SU-DHL-6 (cell line): Measurements from ENCODE around the gene RPL23.

Experiments
- H2AFZ ChIP-seq: fragments of 200-600 bp; sonication (generic); 2 replicates; pipeline ENCODE4 v1.6.1; 2014; ENCODE audit warnings: low read depth, mild to moderate bottlenecking, moderate library complexity, mixed read lengths, antibody characterized with exemption, low read length; ENCODE audit not compliant: severe bottlenecking
- H3F3A ChIP-seq: fragments of 200-600 bp; shearing (Covaris generic); 2 replicates; pipeline ENCODE4 v1.6.0; 2016; ENCODE audit warnings: antibody characterized with exemption, mild to moderate bottlenecking; ENCODE audit not compliant: insufficient read depth
- H3K27ac ChIP-seq: fragments of 200-600 bp; sonication (generic); 2 replicates; pipeline ENCODE4 v1.5.1; 2016; ENCODE audit warnings: low read depth, mild to moderate bottlenecking, low read length, moderate library complexity, mixed read lengths
- H3K27me3 ChIP-seq: fragments of 200-600 bp; sonication (generic), shearing (Covaris generic); 2 replicates; pipeline ENCODE4 v1.6.0; 2014; ENCODE audit warnings: mild to moderate bottlenecking, low read length
- H3K36me3 ChIP-seq: fragments of 200-600 bp; sonication (generic); 2 replicates; pipeline ENCODE4 v1.6.1; 2014; ENCODE audit warnings: mild to moderate bottlenecking, low read length, mixed read lengths
- H3K4me2 ChIP-seq: fragments of 300-600, 200-600 bp; shearing (Covaris generic), sonication (generic); 2 replicates; pipeline ENCODE4 v1.6.0; 2014; ENCODE audit warnings: low read length, low read depth, mild to moderate bottlenecking; ENCODE audit not compliant: poor library complexity, severe bottlenecking
- H3K4me3 ChIP-seq: fragments of 200-600 bp; sonication (generic); 2 replicates; pipeline ENCODE4 v1.5.1; 2014; ENCODE audit warnings: antibody characterized with exemption, low read length, mild to moderate bottlenecking, mixed read lengths; ENCODE audit not compliant: insufficient read depth, poor library complexity, severe bottlenecking
- H3K79me2 ChIP-seq: fragments of 200-600 bp; sonication (generic); 2 replicates; pipeline ENCODE4 v1.6.1; 2014; ENCODE audit warnings: mild to moderate bottlenecking, low read length, moderate library complexity; ENCODE audit not compliant: insufficient read depth
- H3K9ac ChIP-seq: fragments of 200-600 bp; sonication (generic); 2 replicates; pipeline ENCODE4 v1.7.0; 2014; ENCODE audit warnings: mild to moderate bottlenecking, low read length
- H3K9me2 ChIP-seq: fragments of 200-600 bp; sonication (generic); replicated peaks from 2 replicates; pipeline ENCODE4 v1.6.1; 2014; ENCODE audit warnings: low read length; ENCODE audit not compliant: insufficient read depth
- H3K9me3 ChIP-seq: fragments of 200-600 bp; sonication (generic); 2 replicates; pipeline ENCODE4 v1.6.1; 2014; ENCODE audit warnings: low read length, mixed read lengths; ENCODE audit not compliant: insufficient read depth
- H4K20me1 ChIP-seq: fragments of 200-600 bp; sonication (generic); 2 replicates; pipeline ENCODE4 v1.6.1; 2014; ENCODE audit warnings: low read depth, mild to moderate bottlenecking, antibody characterized with exemption, low read length, moderate library complexity, mixed read lengths
- CTCF ChIP-seq: fragments of 200-600 bp; sonication (generic); IDR thresholded peaks from one replicate; pipeline ENCODE4 v1.5.1; 2017; ENCODE audit warnings: antibody characterized with exemption, mild to moderate bottlenecking, low read length, moderate library complexity; ENCODE audit not compliant: insufficient read depth, poor library complexity, severe bottlenecking
- EZH2phosphoT487 ChIP-seq: fragments of 200-600 bp; sonication (generic), shearing (Covaris generic); conservative IDR thresholded peaks from 2 replicates; pipeline ENCODE4 v1.6.1; 2018; ENCODE audit warnings: mild to moderate bottlenecking, antibody characterized with exemption, low read length, moderate library complexity, mixed read lengths

The RPL23 gene

GRCh38 chr17:38809828-38810227, 43.7 kb downstream of the RPL23 start:
- Histone ChIP-seq H3K4me2 (no peak overlapping the region), H3K79me2 (no peaks in the 10 kb centered on the region), H4K20me1 (no peaks in the 10 kb centered on the region), H3K36me3 (peaks cover 12% of the 10 kb centered on the region), H3K9me3 (no peaks in the 10 kb centered on the region), H3K9ac (no peak overlapping the region), H3K4me3 (no peak overlapping the region), H3K27ac (no peak overlapping the region), H3K27me3 (no peaks in the 10 kb centered on the region), H2AFZ (no peak overlapping the region), H3K9me2 (no peaks in the 10 kb centered on the region), H3F3A (no peaks in the 10 kb centered on the region)
- TF ChIP-seq EZH2phosphoT487, result no peak
- TF ChIP-seq CTCF, result no peak

GRCh38 chr17:38800237-38800760, 53.2 kb downstream of the RPL23 start:
- H3F3A ChIP-seq, result peaks cover 21% of the 10 kb centered on the region
- peak overlapping the region; percentile 63 for H3K4me3 ChIP-seq

GRCh38 chr17:38799501-38800236, 53.9 kb downstream of the RPL23 start, which contains the start of gene PIP4K2B:
Gene PIP4K2B (minus strand): TSS chr17:38799556. CDS start chr17:38799424, 132 bp downstream.
- H3K9me3 ChIP-seq, result no peaks in the 10 kb centered on the region
- H3K36me3 ChIP-seq, result peaks cover 8% of the 10 kb centered on the region; the same call in 1 of the 2 replicates
- H3K27me3 ChIP-seq, result no peaks in the 10 kb centered on the region
- no peaks in the 10 kb centered on the region for H4K20me1 ChIP-seq
- H3K27ac ChIP-seq, result peak within 1 kb of the TSS; percentile 85
- H3F3A ChIP-seq, result peaks cover 21% of the 10 kb centered on the region
- H3K9ac ChIP-seq, result peak within 1 kb of the TSS; percentile 84
- peak within 1 kb of the TSS; percentile 79 for H2AFZ ChIP-seq
- peaks cover 38% of the 10 kb centered on the region for H3K79me2 ChIP-seq
- no peaks in the 10 kb centered on the region for H3K9me2 ChIP-seq
- H3K4me2 ChIP-seq, result peak within 1 kb of the TSS; percentile 90
- H3K4me3 ChIP-seq, result peak within 1 kb of the TSS; percentile 84
- TF ChIP-seq EZH2phosphoT487 (no peak), CTCF (no peak)

More at GRCh38 chr17:38800237-38800760, 53.2 kb downstream of the RPL23 start:
- Histone ChIP-seq H3K27ac (peak overlapping the region; percentile 85), H2AFZ (peak overlapping the region; percentile 50), H4K20me1 (no peaks in the 10 kb centered on the region), H3K9me3 (no peaks in the 10 kb centered on the region), H3K9me2 (no peaks in the 10 kb centered on the region), H3K79me2 (peaks cover 35% of the 10 kb centered on the region), H3K36me3 (peaks cover 10% of the 10 kb centered on the region; the same call in 1 of the 2 replicates), H3K9ac (peak overlapping the region; percentile 84), H3K4me2 (peak overlapping the region; percentile 86), H3K27me3 (no peaks in the 10 kb centered on the region)
- no peak for TF ChIP-seq EZH2phosphoT487
- no peak for TF ChIP-seq CTCF
